Measurements from ENCODE around the gene SOX1. TPM values are rescaled to one million over a fixed set of nuclear protein-coding genes. Genes with fewer than 3 reads are reported as not detected.

Gene SOX1
- total and polyA plus RNA-seq, 9 of the 15 experiments (the other 6 are each of a cell fraction or from before 2014, with no cell fraction given) = not detected

GRCh38 chr13:112064222-112064621 is 2.7 kb upstream of the SOX1 start:
- Histone ChIP-seq H3K9ac (ENCODE audit: insufficient read depth in 1 of 2, low read depth in 2 of 2, low read length in 2 of 2) (no peak overlapping the region), H3K36me3 (ENCODE audit: control insufficient read depth, insufficient read depth, low read length) (no peaks in the 10 kb centered on the region), H3K9me1 (ENCODE audit: control insufficient read depth, insufficient read depth, low read length) (no peaks in the 10 kb centered on the region), H3K4me1 (replicated peaks in 1 of 2; ENCODE audit: control insufficient read depth in 2 of 2, insufficient read depth in 2 of 2, low read length in 2 of 2) (no peaks in the 10 kb centered on the region), H4K20me1 (replicated peaks; ENCODE audit: control insufficient read depth, insufficient read depth, low read length) (no peaks in the 10 kb centered on the region), H3K4me2 (ENCODE audit: insufficient read depth, low read length) (no peak overlapping the region), H3K4me3 (no peak overlapping the region), H3K79me2 (ENCODE audit: control insufficient read depth, insufficient read depth, low read length) (no peaks in the 10 kb centered on the region), H3K27me3 (ENCODE audit: control insufficient read depth in 2 of 2, insufficient read depth in 2 of 2, low read length in 2 of 2) (peaks cover 0 to 38% of the 10 kb centered on the region in 2 experiments; a peak in 3 of 5 replicates), H2AFZ (ENCODE audit: low read depth, low read length) (no peak overlapping the region), H3K27ac (ENCODE audit: extremely low read depth, low read depth, low read length) (no peak overlapping the region), H3K9me3 (replicated peaks; ENCODE audit: control insufficient read depth, insufficient read depth, low read depth, low read length) (no peaks in the 10 kb centered on the region)
- CTCF ChIA-PET (ENCODE audit: low intra/inter-chr PET ratio) = no interaction called here
- POLR2A ChIA-PET = no interaction called here
- no peak for TF ChIP-seq PPARD (CRISPR knock-in tag; IDR thresholded peaks at IDR 0.05)
- TF ChIP-seq XRCC3 (IDR thresholded peaks at IDR 0.05) = no peak
- TF ChIP-seq SRSF7 (optimal IDR thresholded peaks at IDR 0.05; ENCODE audit: low read depth, low read length) = no peak
- no peak for TF ChIP-seq SNRNP70 (optimal IDR thresholded peaks at IDR 0.05; ENCODE audit: low read depth, low read length)
- no peak for TF ChIP-seq MNT (conservative IDR thresholded peaks at IDR 0.05)
- no peak for TF ChIP-seq RUNX1 (IDR thresholded peaks at IDR 0.05; ENCODE audit: low read depth)
- no peak for TF ChIP-seq DACH1 (IDR thresholded peaks at IDR 0.05; ENCODE audit: partially characterized antibody)
- TF ChIP-seq ZNF316 (IDR thresholded peaks at IDR 0.05) = no peak
- TF ChIP-seq ZNF785 (CRISPR knock-in tag; IDR thresholded peaks at IDR 0.05) = no peak
- TF ChIP-seq ZNF444 (CRISPR knock-in tag; IDR thresholded peaks at IDR 0.05) = no peak
- TF ChIP-seq CXXC5 (CRISPR knock-in tag; IDR thresholded peaks at IDR 0.05) = no peak
- no peak for TF ChIP-seq YY1 (IDR thresholded peaks at IDR 0.05; ENCODE audit: borderline replicate concordance in 1 of 3, control insufficient read depth in 1 of 3, extremely low read depth in 1 of 3, insufficient read depth in 3 of 3, insufficient read length in 1 of 3, insufficient replicate concordance in 2 of 3, low read depth in 1 of 3, low read length in 2 of 3)
- TF ChIP-seq TCF15 (CRISPR knock-in tag; IDR thresholded peaks at IDR 0.05) = no peak
- in situ Hi-C loops (cut with MboI) = no loop called here
- intact Hi-C loops (cut with micrococcal nuclease) = loop anchor here (10.0 kb wide), 1 partner anchor 271 kb away; no protein-coding TSS in a partner anchor
- FAIRE-seq = no peak
- WGBS (ENCODE audit: insufficient coverage, low coverage, missing lambda C conversion rate) = 4% methylated on average over 7 of the region's 7 CpGs
- no TSS peak for BruUV-seq (replicated peaks)
- DNase-seq (ENCODE audit: extremely low read depth in 1 of 4, low spot score in 3 of 4) = no peak
- ATAC-seq = no peak

Measured in K562 (cell line).